ENCODE data around the gene DENND2A.
"Not testable (repeated sequence)": the region's sequence is repeated elsewhere in the genome, so short reads cannot be mapped to it uniquely, and the experiment has no call there.

DENND2A gene

GRCh38 chr7:140673774-140674155 is 33.2 kb upstream of the DENND2A start:
- no peak for DNase-seq (ENCODE audit: low spot score)

DNA sequence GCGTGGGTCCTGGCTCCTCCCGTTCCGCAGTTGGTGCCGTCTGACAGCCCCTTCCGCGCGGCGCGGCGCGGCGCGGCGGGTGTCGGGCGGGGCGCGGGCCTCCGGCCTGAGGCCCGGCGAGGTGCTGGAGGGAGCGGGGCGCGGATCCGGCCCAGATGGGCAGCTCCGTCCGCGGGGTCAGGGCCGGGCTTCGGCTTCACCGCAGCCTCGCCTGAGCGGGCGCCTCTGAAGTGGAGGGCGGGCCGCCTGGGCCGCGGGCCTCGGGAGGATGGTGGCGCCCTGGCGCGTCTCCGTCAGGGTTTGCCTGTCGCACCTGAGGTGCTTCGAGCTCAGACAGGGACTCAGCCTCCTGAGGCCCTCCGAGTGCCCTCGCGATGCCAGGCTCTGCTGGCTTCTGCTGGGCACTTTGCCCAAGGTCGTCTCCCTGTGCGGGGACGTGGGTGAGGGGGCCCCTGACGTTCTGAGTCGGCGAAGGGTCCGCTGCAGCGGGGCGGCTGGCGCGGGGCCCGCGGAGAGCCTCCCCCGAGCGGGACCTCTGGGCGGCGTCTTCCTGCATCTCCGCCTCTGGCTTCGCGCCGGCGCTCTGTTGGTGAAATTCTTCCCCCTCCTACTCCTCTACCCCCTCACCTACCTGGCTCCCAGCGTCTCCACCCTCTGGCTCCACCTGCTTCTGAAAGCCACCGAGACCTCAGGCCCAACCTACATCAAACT is 32.6 kb upstream of the DENND2A start:
- peak; percentile 76 for DNase-seq (ENCODE audit: low spot score)

DNA sequence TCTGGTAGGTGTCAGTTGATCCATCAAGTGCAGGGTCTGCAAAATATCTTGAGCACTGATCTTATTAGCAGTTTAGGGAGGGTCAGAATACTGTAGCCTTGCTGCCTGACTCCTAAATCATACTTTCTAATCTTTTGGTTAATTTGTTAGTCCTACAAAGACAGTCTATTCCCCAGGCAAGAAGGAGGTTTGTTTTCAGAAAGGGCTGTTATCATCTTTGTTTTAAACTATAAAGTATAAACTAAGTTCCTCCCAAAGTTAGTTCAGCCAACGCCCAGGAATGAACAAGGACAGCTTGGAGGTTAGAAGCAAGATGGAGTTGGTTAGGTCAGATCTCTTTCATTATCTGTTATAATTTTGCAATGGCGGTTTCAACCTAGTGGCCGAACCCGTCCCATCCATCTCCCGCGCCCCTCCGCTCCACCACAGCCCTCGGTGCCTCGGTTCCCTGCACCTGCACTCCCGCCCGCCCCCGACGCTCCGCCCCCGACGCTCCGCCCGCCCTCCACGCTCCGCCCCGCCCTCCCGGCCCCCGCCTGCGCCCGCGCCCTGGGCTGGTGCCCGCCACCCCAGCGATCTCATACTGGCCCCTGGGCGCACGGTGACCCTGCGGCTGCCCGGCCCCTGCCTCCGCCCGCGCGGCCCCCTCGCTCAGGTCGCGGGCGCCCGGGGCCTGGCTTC is 31.9 kb upstream of the DENND2A start, which contains the start of gene ADCK2:
TSS of gene ADCK2 (plus strand) at position 564 of the 681 bp plus-strand sequence. CDS start 386 bp downstream, outside the sequence.
- peak; percentile 95 for DNase-seq (ENCODE audit: low spot score)

DNA sequence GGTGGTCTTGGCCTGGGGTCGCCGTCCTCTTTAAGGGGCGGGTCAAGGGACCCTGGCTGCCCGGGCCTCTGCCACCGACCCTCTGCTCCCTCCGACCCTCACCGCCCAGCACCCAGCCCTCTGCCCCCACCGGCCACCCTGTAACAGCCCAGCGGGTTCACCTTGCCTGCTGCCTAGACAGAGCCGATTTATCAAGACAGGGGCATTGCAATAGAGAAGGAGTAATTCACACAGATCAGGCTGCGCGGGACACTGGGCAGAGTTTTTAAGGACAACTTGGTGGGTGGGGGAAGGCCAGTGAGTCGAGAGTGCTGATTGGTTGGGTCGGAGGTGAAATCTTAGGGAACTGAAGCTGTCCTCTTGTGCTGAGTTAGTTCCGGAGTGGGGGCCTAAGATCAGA is 31.4 kb upstream of the DENND2A start:
- DNase-seq (ENCODE audit: low spot score), result no peak

- DNase-seq (ENCODE audit: low spot score), result no peak
Measured at GRCh38 chr7:140670343-140670935, 29.8 kb upstream of the DENND2A start.

- DNase-seq (ENCODE audit: low spot score), result not testable (repeated sequence)
Measured at GRCh38 chr7:140669862-140670261, 29.2 kb upstream of the DENND2A start.

GRCh38 chr7:140669352-140669751 is 28.7 kb upstream of the DENND2A start:
- no peak for DNase-seq (ENCODE audit: low spot score)

DNA sequence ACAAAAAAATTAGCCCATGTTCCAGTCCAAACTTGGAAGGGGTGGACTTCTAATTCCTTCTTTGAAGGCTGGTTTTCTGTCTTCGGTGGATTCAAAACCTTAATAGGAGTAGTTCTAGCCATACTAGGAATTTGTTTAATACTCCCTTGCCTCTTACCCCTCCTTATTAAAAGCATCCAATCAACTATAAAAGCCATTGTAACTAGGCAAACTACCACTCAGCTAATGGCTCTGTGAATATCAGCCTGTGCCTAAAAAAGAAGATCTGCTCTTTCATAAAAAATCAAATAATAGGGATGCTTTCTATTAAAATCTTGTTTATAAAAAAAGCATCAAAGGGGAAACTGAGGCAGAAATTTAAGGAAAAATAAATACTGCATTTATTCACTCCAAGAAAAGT is 28.0 kb upstream of the DENND2A start:
- no peak for DNase-seq (ENCODE audit: low spot score)

DNA sequence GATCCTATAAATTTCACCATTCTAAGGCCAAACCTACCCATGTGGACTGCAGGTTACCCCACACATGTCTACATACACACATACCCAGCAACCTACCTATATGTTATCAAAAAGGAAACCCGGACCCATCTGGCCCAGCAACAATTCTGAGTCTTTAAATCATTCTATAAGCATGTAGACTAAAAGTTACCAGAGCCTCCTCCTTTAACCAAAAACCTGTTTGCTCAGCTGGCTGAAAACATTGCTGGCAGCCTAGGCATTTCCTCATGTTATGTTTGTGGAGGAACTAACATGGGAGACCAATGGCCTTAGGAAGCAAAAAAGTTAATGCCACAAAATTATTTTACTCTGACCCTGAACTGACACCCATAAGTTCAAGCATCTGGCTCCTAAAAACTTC is 26.9 kb upstream of the DENND2A start:
- DNase-seq (ENCODE audit: low spot score), result no peak

DNA sequence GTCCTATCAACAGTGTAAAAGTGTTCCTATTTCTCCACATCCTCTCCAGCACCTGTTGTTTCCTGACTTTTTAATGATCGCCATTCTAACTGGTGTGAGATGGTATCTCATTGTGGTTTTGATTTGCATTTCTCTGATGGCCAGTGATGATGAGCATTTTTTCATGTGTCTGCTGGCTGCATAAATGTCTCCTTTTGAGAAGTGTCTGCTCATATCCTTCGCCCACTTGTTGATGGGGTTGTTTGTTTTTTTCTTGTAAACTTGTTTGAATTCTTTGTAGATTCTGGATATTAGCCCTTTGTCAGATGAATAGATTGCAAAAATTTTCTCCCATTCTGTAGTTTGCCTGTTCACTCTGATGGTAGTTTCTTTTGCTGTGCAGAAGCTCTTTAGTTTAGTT is 22.3 kb upstream of the DENND2A start:
- DNase-seq (ENCODE audit: low spot score), result not testable (repeated sequence)

DNA sequence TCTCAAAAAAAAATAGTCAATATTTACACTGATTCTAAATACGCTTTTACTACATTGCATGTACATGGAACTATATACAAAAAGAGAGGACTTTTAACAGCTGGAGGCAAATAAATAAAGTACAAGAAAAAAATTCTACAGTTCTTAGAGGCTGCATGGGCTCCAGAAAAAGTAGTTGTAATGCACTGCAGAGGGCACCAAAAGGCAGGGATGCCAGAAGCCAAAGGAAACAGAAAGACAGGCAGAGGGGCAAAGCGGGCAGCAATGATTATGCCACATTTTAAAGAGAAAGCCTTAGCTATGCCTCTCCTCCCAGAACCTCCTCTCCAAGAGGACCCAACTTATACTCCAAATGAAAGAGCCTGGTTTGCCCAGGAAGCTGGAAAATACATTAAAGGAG is 20.5 kb upstream of the DENND2A start:
- DNase-seq (ENCODE audit: low spot score), result no peak

GRCh38 chr7:140659856-140660255 is 19.2 kb upstream of the DENND2A start:
- no peak for DNase-seq (ENCODE audit: low spot score)

DNA sequence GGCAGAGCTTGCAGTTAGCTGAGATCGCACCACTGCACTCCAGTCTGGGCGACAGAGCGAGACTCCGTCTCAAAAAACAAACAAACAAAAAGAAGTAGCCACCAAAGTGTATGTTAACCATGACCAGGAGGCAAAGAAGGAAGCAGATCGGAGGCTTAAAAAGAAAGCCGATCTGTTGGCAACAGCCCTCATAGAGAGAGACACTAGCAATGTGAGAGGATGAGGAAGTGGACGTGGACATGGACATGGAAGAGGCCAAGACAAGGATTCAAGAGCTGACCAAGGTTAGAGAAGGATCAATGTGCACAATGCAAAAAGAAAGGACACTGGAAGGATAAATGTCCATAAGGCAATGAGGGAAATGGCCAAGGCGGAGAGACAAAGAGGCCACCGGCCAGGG is 17.3 kb upstream of the DENND2A start:
- DNase-seq (ENCODE audit: low spot score), result no peak

DNA sequence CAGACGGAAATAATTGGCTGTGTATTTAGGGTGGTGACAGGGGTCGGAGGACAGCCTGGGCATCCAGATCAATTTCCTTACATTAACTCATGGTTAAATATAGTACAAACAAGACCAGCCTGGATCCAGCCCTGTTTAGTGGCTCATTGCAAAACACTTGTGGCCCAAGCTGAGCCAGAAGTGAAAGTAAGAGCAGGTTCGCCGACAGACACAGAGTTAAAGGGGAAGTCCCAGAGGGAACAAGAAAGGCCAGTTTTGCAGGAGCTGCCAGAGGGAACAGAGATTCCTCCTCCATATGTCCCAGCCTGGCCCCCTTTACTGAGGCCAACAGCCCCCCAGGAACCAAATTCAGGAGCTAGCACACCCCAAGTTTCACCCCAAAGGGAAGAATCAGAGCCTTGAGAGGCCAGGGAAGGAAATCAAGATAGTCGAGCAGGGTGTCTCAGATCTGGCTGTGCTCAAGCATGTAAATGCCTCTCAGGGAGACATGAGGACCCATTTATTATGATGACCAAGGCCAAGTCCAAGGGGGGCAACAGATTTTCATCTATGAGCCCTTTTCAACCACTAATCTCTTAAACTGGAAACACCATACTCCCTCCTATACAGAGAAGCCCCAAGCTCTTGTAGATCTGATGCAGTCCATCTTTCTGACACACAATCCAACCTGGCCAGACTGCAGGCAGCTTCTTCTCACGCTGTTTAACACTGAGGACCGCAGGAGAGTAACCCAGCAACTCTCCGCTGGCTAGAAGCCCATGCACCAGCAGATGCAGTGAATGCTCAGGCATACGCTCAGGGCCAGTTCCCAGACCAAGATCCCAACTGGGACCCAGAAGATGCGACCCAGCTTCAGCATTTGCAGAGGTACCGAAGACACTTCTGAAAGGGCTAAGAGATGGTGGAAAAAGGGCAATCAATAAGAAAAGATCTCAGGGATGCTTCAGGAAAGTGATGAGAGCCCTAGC is 16.2 kb upstream of the DENND2A start:
- peak; percentile 45 for DNase-seq (ENCODE audit: low spot score)

DNA sequence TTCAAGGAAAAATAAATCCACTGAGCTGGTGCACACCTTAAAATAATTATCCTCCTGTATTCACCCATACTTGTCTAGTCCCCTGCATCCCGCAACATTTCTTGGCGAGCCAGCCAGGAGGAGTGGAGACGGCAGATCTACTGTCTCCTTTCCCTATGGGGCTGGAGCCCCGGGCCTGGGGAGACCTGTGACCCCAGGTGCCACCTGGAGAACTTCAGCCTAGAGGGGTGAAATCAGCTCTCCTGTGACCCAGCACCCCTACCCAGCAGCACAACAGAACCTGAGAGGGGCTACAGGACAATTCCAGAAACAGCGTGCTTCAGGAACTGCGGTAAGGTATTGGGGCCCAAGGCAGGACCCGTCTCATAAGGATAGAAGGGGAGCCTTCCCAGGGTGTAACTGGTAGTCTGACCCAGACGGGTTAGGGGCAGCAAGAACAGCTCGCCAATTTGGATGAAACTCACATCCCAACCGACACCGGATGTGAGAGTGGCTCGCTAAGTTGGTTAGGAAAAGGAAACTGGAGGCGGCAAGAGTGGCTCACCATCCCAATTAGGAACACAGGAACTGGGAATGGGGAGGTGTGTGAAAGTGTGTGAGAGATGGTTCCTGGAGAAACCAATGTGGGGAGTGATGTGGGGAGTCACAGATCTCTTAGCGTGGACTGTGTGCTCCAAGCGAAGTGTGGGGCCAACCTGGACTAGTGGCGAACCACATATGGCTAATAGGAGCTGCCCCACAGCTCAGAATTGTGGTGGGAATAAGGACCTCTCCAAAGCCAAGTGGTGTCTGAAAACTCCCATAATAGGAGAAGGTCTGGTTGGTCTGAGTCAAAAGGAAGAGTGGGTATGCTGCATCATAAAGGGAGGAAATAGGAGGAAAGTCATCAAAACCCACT is 15.1 kb upstream of the DENND2A start:
- DNase-seq (ENCODE audit: low spot score), result no peak

DNA sequence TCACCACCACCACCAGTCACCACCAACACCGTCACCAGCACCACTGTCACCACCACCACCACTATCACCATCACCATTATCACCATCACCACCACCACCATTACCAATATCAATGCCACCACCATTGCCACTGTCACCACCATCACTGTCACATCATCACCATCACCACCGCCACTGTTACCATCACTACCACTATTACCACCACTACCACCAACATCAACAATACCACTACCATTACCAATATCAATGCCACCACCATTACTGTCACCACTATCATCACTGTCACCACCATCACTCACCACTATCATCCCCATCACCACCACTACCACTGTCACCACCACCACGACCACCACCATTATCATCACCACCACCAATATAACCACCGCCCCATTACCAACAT is 14.0 kb upstream of the DENND2A start:
- no peak for DNase-seq (ENCODE audit: low spot score)

DNA sequence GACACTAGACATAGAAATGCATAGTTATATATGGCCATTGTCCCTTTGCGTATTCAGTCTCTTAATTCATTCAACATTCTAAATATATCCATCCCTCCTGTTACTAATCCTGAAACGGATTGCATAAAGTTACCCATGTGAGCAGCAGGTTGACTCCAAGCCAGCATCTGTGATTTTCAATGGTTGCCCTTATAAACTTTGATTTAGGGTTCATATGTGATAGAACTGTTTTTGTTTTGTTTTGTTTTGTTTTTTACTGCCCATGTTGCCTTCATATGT is 13.4 kb upstream of the DENND2A start:
- DNase-seq (ENCODE audit: low spot score), result no peak

GRCh38 chr7:140653319-140654108 is 12.9 kb upstream of the DENND2A start:
- DNase-seq (ENCODE audit: low spot score), result peak; percentile 46

DNA sequence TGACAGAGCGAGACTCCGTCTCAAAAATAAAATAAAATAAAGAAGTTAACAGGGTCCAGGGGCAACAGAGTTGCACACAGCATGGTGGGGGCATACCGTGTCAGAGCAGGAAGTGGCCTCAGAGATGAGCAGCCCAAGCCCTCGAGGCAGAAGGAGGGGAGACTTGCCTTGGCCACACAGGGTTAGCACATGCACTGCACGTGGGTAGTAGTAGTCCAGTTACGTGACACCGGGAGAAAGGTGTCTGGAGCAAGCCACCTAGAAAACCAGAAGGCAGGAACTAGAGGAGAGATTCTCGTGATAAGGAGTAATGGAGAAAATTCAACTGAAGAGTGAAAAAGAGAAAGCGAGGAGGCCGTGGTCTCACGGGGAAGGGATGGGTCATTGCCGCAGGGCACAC is 9.8 kb upstream of the DENND2A start:
- DNase-seq (ENCODE audit: low spot score), result no peak

GRCh38 chr7:140649556-140650205 is 9.1 kb upstream of the DENND2A start:
- DNase-seq (ENCODE audit: low spot score), result no peak

All from germinal center (tissue), 1 donor.